Raji (cell line): ENCODE data around the gene HNRNPL.

Source experiments
- POLR2A ChIP-seq: IDR thresholded peaks from 2 replicates; pipeline ENCODE4 v1.6.1; 2011; ENCODE audit warnings: low read depth, low read length, control low read depth; ENCODE audit not compliant: insufficient read depth

Gene HNRNPL

GRCh38 chr19:38850976-38851621, 1.3 kb upstream of the HNRNPL start:
- no peak for TF ChIP-seq POLR2A

GRCh38 chr19:38850436-38850975, 720 bp upstream of the HNRNPL start:
- peak; percentile 80 for TF ChIP-seq POLR2A

GRCh38 chr19:38849147-38849859, 483 bp downstream of the HNRNPL start:
- TF ChIP-seq POLR2A, result peak; percentile 45; the same call in 1 of the 2 replicates

GRCh38 chr19:38848299-38849146, 1.3 kb downstream of the HNRNPL start:
- no peak for TF ChIP-seq POLR2A

GRCh38 chr19:38846097-38846496, 3.7 kb downstream of the HNRNPL start:
- no peak for TF ChIP-seq POLR2A

GRCh38 chr19:38845374-38846024, 4.3 kb downstream of the HNRNPL start:
- no peak for TF ChIP-seq POLR2A

- no peak for TF ChIP-seq POLR2A
Observed at GRCh38 chr19:38844093-38844686, 5.6 kb downstream of the HNRNPL start.

- TF ChIP-seq POLR2A, result no peak
Observed at GRCh38 chr19:38843175-38843758, 6.5 kb downstream of the HNRNPL start.

- no peak for TF ChIP-seq POLR2A
Observed at GRCh38 chr19:38842439-38843174, 7.2 kb downstream of the HNRNPL start.

GRCh38 chr19:38841787-38842438, 7.9 kb downstream of the HNRNPL start:
- no peak for TF ChIP-seq POLR2A

GRCh38 chr19:38841180-38841766, 8.5 kb downstream of the HNRNPL start:
- TF ChIP-seq POLR2A, result no peak

- TF ChIP-seq POLR2A, result no peak
Observed at GRCh38 chr19:38840583-38840968, 9.2 kb downstream of the HNRNPL start.

GRCh38 chr19:38839816-38840582, 9.8 kb downstream of the HNRNPL start:
- no peak for TF ChIP-seq POLR2A
